Transverse colon (tissue), 4 donors: ENCODE data around the gene GNG13. TPM values are rescaled to one million over a fixed set of nuclear protein-coding genes. Genes with fewer than 3 reads are reported as not detected.

Source experiments
- DNase-seq: peaks from one replicate; pipeline ENCODE4 v3.0.0-alpha.2; 2019
- H3K27ac ChIP-seq, 4 donors: fragments of 200-600 bp; sonication (generic); 2 replicates each; pipeline ENCODE4 v1.5.1; 2016 to 2018; ENCODE audit warnings: inconsistent platforms in 4 of 4
- H3K27me3 ChIP-seq: fragments of 200-600 bp; sonication (generic); 2 replicates; pipeline ENCODE4 v1.5.1; 2017; ENCODE audit warnings: inconsistent platforms
- H3K36me3 ChIP-seq, 4 donors: fragments of 200-600 bp; sonication (generic); 2 replicates each; pipeline ENCODE4 v1.5.1; 2017 to 2019; ENCODE audit warnings: inconsistent platforms in 4 of 4
- H3K4me1 ChIP-seq, 4 donors: fragments of 200-600 bp; sonication (generic); 2 replicates each; pipeline ENCODE4 v1.5.1; 2017 to 2020; ENCODE audit warnings: inconsistent platforms in 4 of 4
- H3K4me3 ChIP-seq, 4 donors: fragments of 200-600 bp; sonication (generic); 1 replicate in 1 of 4; 2 replicates in 3 of 4; pipeline versions ENCODE4 v1.5.1 to v1.6.1; 2017 to 2019; ENCODE audit warnings: inconsistent platforms in 4 of 4
- H3K9me3 ChIP-seq, 2 donors: fragments of 200-600 bp; sonication (generic); 2 replicates each; pipeline ENCODE4 v1.5.1; 2017 to 2019; ENCODE audit warnings: inconsistent platforms in 2 of 2
- CTCF ChIP-seq, 5 experiments: fragments of 200-600 bp in 3 of 5; fragments of 450-650 bp in 2 of 5; sonication (generic) in 3 of 5; IDR thresholded peaks; 1 replicate in 2 of 5; 2 replicates in 3 of 5; pipeline ENCODE4 v1.5.1; 2016 to 2017; ENCODE audit warnings: antibody characterized with exemption in 5 of 5, inconsistent platforms in 3 of 5, mild to moderate bottlenecking in 2 of 5, moderate library complexity in 1 of 5
- EP300 ChIP-seq: sonication (generic); formaldehyde crosslinking; IDR thresholded peaks from one replicate; pipeline ENCODE4 v1.6.1; 2017; ENCODE audit warnings: antibody characterized with exemption, low read depth
- POLR2A ChIP-seq: fragments of 450-650 bp; IDR thresholded peaks from one replicate; pipeline ENCODE4 v1.6.1; 2016; ENCODE audit warnings: antibody characterized with exemption, mild to moderate bottlenecking, moderate library complexity
- POLR2AphosphoS5 ChIP-seq, 3 donors: sonication (generic); formaldehyde crosslinking; IDR thresholded peaks; one replicate each; pipeline ENCODE4 v1.6.1; 2016; ENCODE audit warnings: antibody characterized with exemption in 3 of 3
- WGBS, 2 donors: methylation state at CpG; one replicate each; pipeline ENCODE4 v1.1.5; 2018; ENCODE audit warnings: low coverage in 1 of 2; 5-methylcytosine and 5-hydroxymethylcytosine counted together
- in situ Hi-C, 4 donors: fragments of 200-750 bp; cut with MboI; loops; one replicate each; pipeline versions ENCODE4 v1.15.0 to v1.15.1; 2017; ENCODE audit warnings: low sequenced_read_pairs in 3 of 4, low pct_ligation_motif_present in 1 of 4, low pct_unique_long_range_greater_than_20kb in 1 of 4
- intact Hi-C: fragments of 100-400 bp; cut with DNase I; formaldehyde crosslinking; loops from one replicate; pipeline ENCODE4 v1.15.1; 2023; ENCODE audit warnings: low total_unique reads
- total RNA-seq, 4 donors: library from RNA; depleted of rRNA; stranded (reverse); fragments of >200 nt; gene quantifications; one replicate each; pipeline ENCODE4 v1.1.0, GENCODE V29; 2016

Gene GNG13
- total RNA-seq, 4 donors from 2014 or later, result 0.48 TPM; not detected in 3

DNA sequence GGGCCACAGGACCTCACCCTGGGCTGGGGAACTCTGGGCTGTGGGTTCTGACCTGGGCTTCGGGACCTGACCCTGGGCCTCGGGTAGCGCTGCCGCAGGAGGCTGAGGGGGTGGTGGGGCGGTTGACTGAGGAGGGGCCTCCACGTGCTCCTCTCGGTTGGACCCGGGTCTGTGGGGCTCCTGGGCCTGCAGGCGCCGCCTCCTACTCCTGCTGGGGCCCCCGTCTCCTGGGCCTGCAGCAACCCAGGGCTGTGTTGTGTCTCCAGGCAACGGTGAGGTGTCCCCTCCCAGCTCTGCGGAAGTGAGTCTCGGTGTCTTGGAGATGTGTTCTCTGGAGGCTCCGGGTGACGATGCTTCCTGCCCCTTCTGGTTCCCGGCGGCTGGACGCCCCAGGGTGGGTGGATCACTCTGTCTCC lies 41.5 kb upstream of the GNG13 start:
- DNase-seq, result no peak
- TF ChIP-seq POLR2AphosphoS5 (IDR thresholded peaks at IDR 0.05), result no peak
- TF ChIP-seq EP300, result no peak
- TF ChIP-seq CTCF (IDR thresholded peaks at IDR 0.05), result no peak
- TF ChIP-seq POLR2A, result no peak
- Histone ChIP-seq H3K27ac (no peak overlapping the region), H3K4me1 (no peaks in the 10 kb centered on the region), H3K4me3 (no peak overlapping the region), H3K27me3 (peaks cover 32% of the 10 kb centered on the region), H3K36me3 (no peaks in the 10 kb centered on the region), H3K9me3 (peaks cover under 1 to 1% of the 10 kb centered on the region in 2 donors)
- in situ Hi-C loops (no loop called here), intact Hi-C loops (no loop called here)
- WGBS, 2 donors, result 63% methylated on average over 7 of the region's 19 CpGs; no CpG with 5 or more reads in 1 of the 2 donors

DNA sequence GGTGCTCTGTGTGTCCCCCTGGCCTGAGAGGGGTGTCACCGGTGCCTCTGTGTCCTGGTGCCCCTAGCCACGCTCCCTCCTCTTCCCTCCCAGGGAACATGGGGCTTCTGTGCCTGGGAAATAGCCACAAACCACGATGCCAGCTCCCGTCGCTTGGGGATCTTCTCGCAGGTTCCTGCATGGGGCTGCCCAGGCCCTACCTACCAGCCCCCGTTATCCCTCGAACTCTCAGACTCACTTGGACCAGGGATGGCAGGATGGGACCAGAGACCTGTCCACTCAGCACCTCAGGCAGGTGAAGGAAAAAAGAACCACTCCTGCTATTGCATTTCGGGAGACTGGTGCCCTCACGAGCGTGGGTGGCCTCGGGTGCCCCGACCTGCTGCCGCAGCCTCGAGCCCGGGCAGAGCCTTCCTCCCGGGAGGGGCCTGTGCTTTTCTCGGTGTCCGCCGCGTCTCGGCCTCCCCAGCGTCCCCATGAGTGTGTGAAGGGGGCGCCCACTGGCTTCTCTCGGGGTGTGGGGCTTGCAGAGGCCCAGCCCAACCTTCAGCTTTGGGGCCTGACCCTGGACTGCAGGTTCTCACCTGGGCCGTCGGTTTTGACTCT lies 41.0 kb upstream of the GNG13 start:
- no peaks in the 10 kb centered on the region for H3K36me3 ChIP-seq
- in situ Hi-C loops (no loop called here), intact Hi-C loops (no loop called here)
- peaks cover 6% of the 10 kb centered on the region in 2 donors for H3K9me3 ChIP-seq
- DNase-seq, result no peak
- H3K27me3 ChIP-seq, result peaks cover 32% of the 10 kb centered on the region
- no peak overlapping the region for H3K27ac ChIP-seq
- TF ChIP-seq CTCF (IDR thresholded peaks at IDR 0.05) (no peak), POLR2AphosphoS5 (IDR thresholded peaks at IDR 0.05) (no peak), POLR2A (no peak), EP300 (no peak)
- no peaks in the 10 kb centered on the region for H3K4me1 ChIP-seq
- H3K4me3 ChIP-seq, result no peak overlapping the region
- 85% methylated on average over 9 of the region's 27 CpGs; no CpG with 5 or more reads in 1 of the 2 donors for WGBS, 2 donors

DNA sequence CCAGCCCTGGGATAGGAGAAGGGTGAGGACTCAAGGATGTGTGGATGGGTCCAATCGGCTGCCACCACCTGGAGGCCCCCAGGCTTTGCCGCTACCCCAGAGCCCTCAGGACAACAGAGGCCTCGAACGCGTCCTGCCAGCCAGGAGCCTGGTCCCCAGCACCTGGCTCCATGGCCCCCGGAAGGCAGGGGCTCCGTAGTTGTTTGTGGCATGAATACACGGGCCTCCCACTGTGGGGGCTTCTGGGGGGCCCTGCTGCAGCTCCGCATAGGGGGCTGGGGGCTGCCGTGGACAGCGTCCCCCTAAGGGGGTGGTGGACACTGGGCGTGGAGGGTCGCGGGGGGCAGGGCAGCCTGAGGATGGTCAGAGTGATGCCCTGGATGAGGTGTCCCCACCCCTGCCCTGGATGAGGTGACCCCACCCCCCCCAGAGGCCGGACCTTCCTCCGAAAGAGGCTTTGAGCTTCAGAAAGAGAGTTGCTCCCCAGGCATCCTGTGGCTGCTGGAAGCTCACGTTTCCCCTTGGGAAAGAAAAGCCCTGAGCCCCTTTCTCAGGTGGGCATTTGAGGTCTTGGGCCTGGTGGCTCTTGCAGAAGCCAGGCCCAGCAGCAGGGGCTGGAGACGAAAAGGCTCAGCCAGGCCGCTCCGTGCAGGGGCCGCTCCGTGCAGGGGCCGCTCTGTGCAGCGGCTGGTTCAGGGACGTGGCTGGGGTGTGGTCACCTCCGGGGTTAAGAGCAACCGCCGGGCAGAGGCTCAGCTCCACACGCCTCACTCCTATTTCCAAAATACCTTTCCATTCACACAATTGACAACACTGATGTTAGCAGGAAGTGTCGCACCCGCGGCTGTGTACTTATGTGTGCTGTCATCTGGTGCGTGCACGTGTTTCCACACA lies 40.3 kb upstream of the GNG13 start:
- in situ Hi-C loops, result no loop called here
- TF ChIP-seq CTCF (IDR thresholded peaks at IDR 0.05), result no peak
- Histone ChIP-seq H3K9me3 (peaks cover 13 to 14% of the 10 kb centered on the region in 2 donors), H3K27ac (no peak overlapping the region), H3K27me3 (peaks cover 32% of the 10 kb centered on the region), H3K4me3 (no peak overlapping the region), H3K4me1 (no peaks in the 10 kb centered on the region), H3K36me3 (no peaks in the 10 kb centered on the region)
- WGBS, 2 donors, result 75% methylated on average over 24 of the region's 34 CpGs; no CpG with 5 or more reads in 1 of the 2 donors
- intact Hi-C loops, result no loop called here
- DNase-seq, result no peak

DNA sequence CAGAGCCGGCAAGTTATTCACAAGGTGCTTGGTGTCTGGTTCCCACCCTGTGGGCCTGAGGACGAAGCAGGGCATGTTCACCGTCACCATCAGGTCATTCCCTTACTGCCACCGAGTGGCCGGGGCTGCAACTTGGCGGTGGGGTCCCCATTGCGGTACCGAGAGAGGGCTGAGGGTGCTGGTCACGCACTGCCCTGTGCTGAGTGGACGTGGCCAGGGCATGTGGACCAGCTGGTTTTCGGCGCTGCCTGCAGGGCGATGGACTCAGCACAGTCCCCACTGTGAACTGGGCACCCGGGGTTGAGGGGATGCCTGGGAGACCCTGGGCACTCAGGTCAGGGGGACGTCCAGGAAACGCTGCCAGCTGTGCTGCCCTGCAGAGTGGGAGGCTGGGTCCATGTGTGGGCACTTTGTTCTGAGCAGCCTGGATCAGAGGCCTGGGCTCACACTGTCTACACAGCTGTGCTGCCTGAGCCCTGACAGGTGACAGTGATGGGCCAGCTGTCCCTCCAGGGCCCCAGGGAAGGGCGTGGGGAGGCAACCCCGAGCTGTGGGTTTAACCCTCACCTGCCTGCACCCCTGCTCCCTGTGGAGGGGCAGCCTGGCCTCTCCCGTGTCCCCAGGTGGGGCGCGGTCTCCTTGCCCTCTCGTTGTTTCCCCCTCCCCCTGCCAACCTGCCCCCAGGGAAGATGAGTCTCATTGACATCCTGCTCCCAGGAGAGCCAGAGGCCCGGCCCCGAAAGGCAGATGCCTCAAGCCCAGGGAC lies 39.3 kb upstream of the GNG13 start:
- WGBS, 2 donors, result 70% methylated on average over 16 of the region's 24 CpGs; no CpG with 5 or more reads in 1 of the 2 donors
- peaks cover 14 to 17% of the 10 kb centered on the region in 2 donors for H3K9me3 ChIP-seq
- H3K4me3 ChIP-seq, result no peak overlapping the region
- intact Hi-C loops (no loop called here), in situ Hi-C loops (no loop called here)
- DNase-seq, result no peak
- H3K27ac ChIP-seq, result no peak overlapping the region
- no peak for TF ChIP-seq POLR2AphosphoS5 (IDR thresholded peaks at IDR 0.05)
- no peak for TF ChIP-seq POLR2A
- TF ChIP-seq CTCF (IDR thresholded peaks at IDR 0.05), result no peak
- no peak for TF ChIP-seq EP300
- H3K4me1 ChIP-seq, result no peaks in the 10 kb centered on the region
- no peaks in the 10 kb centered on the region for H3K36me3 ChIP-seq
- H3K27me3 ChIP-seq, result peaks cover 32% of the 10 kb centered on the region
